ENCODE results near the gene ATRX.

The ATRX gene

GRCh38 chrX:77493677-77494553 is 292.1 kb downstream of the ATRX start:
- DNase-seq (ENCODE audit: low spot score) = no peak

GRCh38 chrX:77484045-77484444 is 302.0 kb downstream of the ATRX start:
- DNase-seq (ENCODE audit: low spot score) = no peak

- no peak for DNase-seq (ENCODE audit: low spot score)
Observed at GRCh38 chrX:77455437-77455836, 330.6 kb downstream of the ATRX start.
